Small intestine (tissue), 7 donors: ENCODE results near the gene DYRK1A. TPM values are rescaled to one million over a fixed set of nuclear protein-coding genes. Genes with fewer than 3 reads are reported as not detected.
A peak's percentile ranks its signal among the peaks of the same experiment; 100 is the strongest.
"Not testable (repeated sequence)": the region's sequence is repeated elsewhere in the genome, so short reads cannot be mapped to it uniquely, and the experiment has no call there.

Source experiments
- DNase-seq, 2 donors: peaks; one replicate each; pipeline versions ENCODE4 v3.0.0 to v3.0.0-alpha.2; 2013
- FAIRE-seq: peaks from 2 replicates; lab custom pipeline; 2012; peaks lifted over from hg19 to GRCh38; lab: Jason Lieb, UNC
- H3K27ac ChIP-seq, 3 donors: one replicate each; pipeline ENCODE4 v1.5.1; 2013; ENCODE audit warnings: low read length in 2 of 3, mild to moderate bottlenecking in 2 of 3, control low read depth in 1 of 3, inconsistent platforms in 1 of 3, low read depth in 1 of 3, moderate library complexity in 1 of 3
- H3K27me3 ChIP-seq, 3 donors: one replicate each; pipeline ENCODE4 v1.6.1; 2013; ENCODE audit warnings: low read length in 3 of 3, inconsistent platforms in 1 of 3; ENCODE audit not compliant: control insufficient read depth in 3 of 3, insufficient read depth in 3 of 3
- H3K36me3 ChIP-seq, 3 donors: one replicate each; pipeline ENCODE4 v1.6.1; 2013; ENCODE audit warnings: low read length in 3 of 3, inconsistent platforms in 1 of 3, low read depth in 1 of 3, mild to moderate bottlenecking in 1 of 3, moderate library complexity in 1 of 3; ENCODE audit not compliant: control insufficient read depth in 3 of 3, insufficient read depth in 2 of 3
- H3K4me1 ChIP-seq, 3 donors: one replicate each; pipeline ENCODE4 v1.6.1; 2013; ENCODE audit warnings: low read length in 2 of 3, inconsistent platforms in 1 of 3, low read depth in 1 of 3, mild to moderate bottlenecking in 1 of 3, moderate library complexity in 1 of 3; ENCODE audit not compliant: control insufficient read depth in 3 of 3, insufficient read depth in 2 of 3
- H3K4me3 ChIP-seq, 3 donors: one replicate each; pipeline ENCODE4 v1.5.1; 2013; ENCODE audit warnings: low read length in 3 of 3, control low read depth in 1 of 3, inconsistent platforms in 1 of 3, low read depth in 1 of 3, mild to moderate bottlenecking in 1 of 3, moderate library complexity in 1 of 3
- H3K9me3 ChIP-seq, 2 donors: one replicate each; pipeline ENCODE4 v1.6.1; 2013; ENCODE audit warnings: low read depth in 1 of 2, low read length in 1 of 2; ENCODE audit not compliant: control insufficient read depth in 2 of 2, insufficient read depth in 1 of 2
- WGBS, 3 donors: extraction: QIAGEN DNeasy Blood & Tissue Kit; methylation state at CpG; one replicate each; pipeline ENCODE4 v1.1.7; 2013; 5-methylcytosine and 5-hydroxymethylcytosine counted together
- polyA plus RNA-seq, 4 donors: library from polyadenylated mRNA; stranded (reverse) in 3 of 4; unstranded in 1 of 4; fragments of 200-250 nt in 3 of 4; fragments of 120-200 nt in 1 of 4; gene quantifications; one replicate each; pipeline versions ENCODE4 v1.2.1 to v1.2.3, GENCODE V29; 2013
- donor health status: healthy with polysubstance abuse.
- donor health status: control.
- donor health status: control.
- donor health status: Bipolar disorder and iron deficiency.
- donor health status: healthy.

Gene DYRK1A
- polyA plus RNA-seq, 4 donors, result 10.5 to 50.5 (median 17.1) TPM

GRCh38 chr21:37548521-37548981 lies 182.0 kb downstream of the DYRK1A start:
- FAIRE-seq (no peak), DNase-seq (peak in 1 of 2 donors; percentile 43)

GRCh38 chr21:37549730-37550129 lies 183.2 kb downstream of the DYRK1A start:
- not testable (repeated sequence) for H3K36me3 ChIP-seq, FAIRE-seq, H3K4me3 ChIP-seq, H3K27me3 ChIP-seq, DNase-seq, H3K27ac ChIP-seq, H3K9me3 ChIP-seq
- WGBS, 3 donors, result 92 to 96% (median 92%) methylated on average over 4 of the region's 4 CpGs
- peaks cover 0 to 15% (median 0%) of the 10 kb centered on the region in 3 donors for H3K4me1 ChIP-seq

More at GRCh38 chr21:37548521-37548981, 182.0 kb downstream of the DYRK1A start:
- Histone ChIP-seq H3K4me1 (peaks cover 0 to 15% (median 0%) of the 10 kb centered on the region in 3 donors), H3K27me3 (no peaks in the 10 kb centered on the region), H3K4me3 (no peak overlapping the region), H3K9me3 (no peaks in the 10 kb centered on the region), H3K36me3 (no peaks in the 10 kb centered on the region), H3K27ac (no peak overlapping the region)
- WGBS, 3 donors, result 41 to 61% (median 46%) methylated on average over 2 of the region's 2 CpGs

- H3K4me1 ChIP-seq, result peaks cover 0 to 15% (median 0%) of the 10 kb centered on the region in 3 donors
- no peak for DNase-seq
- no peak overlapping the region for H3K27ac ChIP-seq
- no peaks in the 10 kb centered on the region for H3K9me3 ChIP-seq
- 80 to 92% (median 89%) methylated on average over 9 of the region's 9 CpGs for WGBS, 3 donors
- H3K27me3 ChIP-seq, result no peaks in the 10 kb centered on the region
- FAIRE-seq, result no peak
- no peak overlapping the region for H3K4me3 ChIP-seq
- no peaks in the 10 kb centered on the region for H3K36me3 ChIP-seq
Measured at GRCh38 chr21:37550157-37550556, 183.6 kb downstream of the DYRK1A start.

- H3K36me3 ChIP-seq, result no peaks in the 10 kb centered on the region
- H3K27me3 ChIP-seq, result no peaks in the 10 kb centered on the region
- WGBS, 3 donors, result 28 to 44% (median 42%) methylated on average over 12 of the region's 12 CpGs
- peaks cover 0 to 18% (median 0%) of the 10 kb centered on the region in 3 donors for H3K4me1 ChIP-seq
- FAIRE-seq (no peak), DNase-seq (peak in 1 of 2 donors; percentile 61)
- H3K9me3 ChIP-seq, result no peaks in the 10 kb centered on the region
- peak overlapping the region in 1 of 3 donors; percentile 30 for H3K27ac ChIP-seq
- no peak overlapping the region for H3K4me3 ChIP-seq
Measured at GRCh38 chr21:37550618-37551330, 184.2 kb downstream of the DYRK1A start.

GRCh38 chr21:37551331-37551992 lies 184.9 kb downstream of the DYRK1A start:
- peaks cover 0 to 18% (median 0%) of the 10 kb centered on the region in 3 donors for H3K4me1 ChIP-seq
- FAIRE-seq (no peak), DNase-seq (peak in 1 of 2 donors; percentile 80)
- WGBS, 3 donors, result 25 to 41% (median 31%) methylated on average over 21 of the region's 21 CpGs
- H3K36me3 ChIP-seq, result no peaks in the 10 kb centered on the region
- no peak overlapping the region for H3K4me3 ChIP-seq
- peak overlapping the region in 1 of 3 donors; percentile 30 for H3K27ac ChIP-seq
- no peaks in the 10 kb centered on the region for H3K27me3 ChIP-seq
- H3K9me3 ChIP-seq, result no peaks in the 10 kb centered on the region

GRCh38 chr21:37551993-37552355 lies 185.4 kb downstream of the DYRK1A start:
- no peaks in the 10 kb centered on the region for H3K36me3 ChIP-seq
- H3K27ac ChIP-seq, result peak overlapping the region in 1 of 3 donors; percentile 30
- H3K4me3 ChIP-seq, result no peak overlapping the region
- no peaks in the 10 kb centered on the region for H3K9me3 ChIP-seq
- H3K4me1 ChIP-seq, result peaks cover 0 to 18% (median 0%) of the 10 kb centered on the region in 3 donors
- H3K27me3 ChIP-seq, result no peaks in the 10 kb centered on the region
- DNase-seq (no peak), FAIRE-seq (no peak)
- WGBS, 3 donors, result 88 to 97% (median 93%) methylated on average over 5 of the region's 5 CpGs

GRCh38 chr21:37552496-37553029 lies 186.0 kb downstream of the DYRK1A start:
- no peak overlapping the region for H3K27ac ChIP-seq
- DNase-seq, result no peak
- 85 to 88% (median 88%) methylated on average over 10 of the region's 10 CpGs for WGBS, 3 donors
- H3K27me3 ChIP-seq, result no peaks in the 10 kb centered on the region
- H3K4me3 ChIP-seq, result no peak overlapping the region
- no peaks in the 10 kb centered on the region for H3K36me3 ChIP-seq
- no peak for FAIRE-seq
- no peaks in the 10 kb centered on the region for H3K9me3 ChIP-seq
- H3K4me1 ChIP-seq, result peaks cover 0 to 18% (median 0%) of the 10 kb centered on the region in 3 donors

- Histone ChIP-seq H3K27me3 (no peaks in the 10 kb centered on the region), H3K4me1 (peaks cover 0 to 18% (median 0%) of the 10 kb centered on the region in 3 donors), H3K4me3 (no peak overlapping the region), H3K9me3 (no peaks in the 10 kb centered on the region), H3K36me3 (no peaks in the 10 kb centered on the region), H3K27ac (no peak overlapping the region)
- DNase-seq, result no peak
- 77 to 82% (median 80%) methylated on average over 10 of the region's 10 CpGs for WGBS, 3 donors
- no peak for FAIRE-seq
Measured at GRCh38 chr21:37553078-37553481, 186.5 kb downstream of the DYRK1A start.
